Stimulated activated CD8-positive, alpha-beta memory T cell treated with anti-CD3 and anti-CD28 coated beads, Interleukin-4, amount 100 ng/mL, for 1 hour (primary cell): ENCODE measurements around the gene INO80C.
"Not testable (repeated sequence)": the region's sequence is repeated elsewhere in the genome, so short reads cannot be mapped to it uniquely, and the experiment has no call there.

Source experiments
- DNase-seq, 2 donors: peaks; one replicate each; pipeline ENCODE4 v3.0.0-alpha.2; 2020; ENCODE audit warnings: low read depth in 2 of 2, low spot score in 1 of 2

Gene INO80C

DNA sequence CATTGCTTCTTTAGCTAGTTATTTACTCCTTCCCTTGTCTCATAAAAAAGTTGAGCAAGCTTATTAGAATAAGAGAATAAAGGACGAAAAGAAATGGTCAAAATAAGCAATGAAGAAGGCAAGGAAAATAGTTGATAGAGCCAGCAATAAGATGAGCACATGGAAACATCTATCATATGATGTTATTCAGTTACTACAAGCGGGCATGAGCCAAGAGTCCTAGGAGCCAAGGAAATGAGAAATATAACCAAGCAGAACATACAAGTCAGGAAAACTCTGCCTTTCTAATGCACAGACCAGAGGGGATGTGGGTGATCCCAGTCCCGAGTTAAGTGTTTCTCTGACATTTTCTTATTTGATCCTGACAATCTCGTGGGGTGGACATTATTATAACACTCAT lies 33.9 kb downstream of the INO80C start:
- DNase-seq = no peak

GRCh38 chr18:35463050-35463449 lies 34.7 kb downstream of the INO80C start:
- no peak for DNase-seq

DNA sequence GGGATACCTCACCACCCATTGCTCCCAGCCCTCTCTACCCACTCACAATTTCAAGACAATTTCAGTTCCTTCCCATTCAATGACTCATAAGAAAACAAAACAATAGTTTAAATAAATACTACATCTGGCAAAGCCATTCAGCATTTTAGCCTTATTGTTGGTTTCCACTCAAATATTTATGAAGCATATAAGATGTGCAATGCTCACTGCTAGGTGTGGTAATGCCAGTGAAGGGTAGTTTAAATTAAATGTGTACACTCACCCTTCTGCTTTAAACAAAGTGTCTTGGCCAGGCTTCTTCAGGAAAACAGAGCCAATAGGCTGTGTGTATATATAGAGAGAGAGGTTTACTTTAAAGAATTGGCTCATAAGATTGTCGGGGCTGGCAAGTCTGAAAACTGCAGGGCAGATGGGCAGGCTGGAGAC lies 37.0 kb downstream of the INO80C start:
- DNase-seq = no peak

DNA sequence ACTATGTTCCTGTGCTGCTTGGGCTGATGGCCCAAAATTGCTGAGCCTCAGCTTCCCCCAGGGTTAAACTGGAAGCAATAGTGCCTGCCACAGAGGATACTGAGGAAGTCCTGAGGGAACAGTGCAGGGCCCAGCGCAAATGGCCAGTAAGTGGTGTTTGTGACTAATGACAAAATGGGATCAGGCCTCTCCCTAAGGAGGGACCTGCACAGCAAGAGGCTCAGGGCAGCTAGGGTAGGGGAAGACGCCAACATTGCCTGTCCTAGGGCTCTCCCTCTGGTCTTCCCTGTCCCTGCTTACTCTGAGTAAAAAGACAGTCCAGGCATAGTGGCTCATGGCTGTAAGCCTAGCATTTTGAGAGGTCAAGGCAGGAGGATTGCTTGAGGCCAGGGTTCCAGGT lies 37.8 kb downstream of the INO80C start:
- no peak for DNase-seq

DNA sequence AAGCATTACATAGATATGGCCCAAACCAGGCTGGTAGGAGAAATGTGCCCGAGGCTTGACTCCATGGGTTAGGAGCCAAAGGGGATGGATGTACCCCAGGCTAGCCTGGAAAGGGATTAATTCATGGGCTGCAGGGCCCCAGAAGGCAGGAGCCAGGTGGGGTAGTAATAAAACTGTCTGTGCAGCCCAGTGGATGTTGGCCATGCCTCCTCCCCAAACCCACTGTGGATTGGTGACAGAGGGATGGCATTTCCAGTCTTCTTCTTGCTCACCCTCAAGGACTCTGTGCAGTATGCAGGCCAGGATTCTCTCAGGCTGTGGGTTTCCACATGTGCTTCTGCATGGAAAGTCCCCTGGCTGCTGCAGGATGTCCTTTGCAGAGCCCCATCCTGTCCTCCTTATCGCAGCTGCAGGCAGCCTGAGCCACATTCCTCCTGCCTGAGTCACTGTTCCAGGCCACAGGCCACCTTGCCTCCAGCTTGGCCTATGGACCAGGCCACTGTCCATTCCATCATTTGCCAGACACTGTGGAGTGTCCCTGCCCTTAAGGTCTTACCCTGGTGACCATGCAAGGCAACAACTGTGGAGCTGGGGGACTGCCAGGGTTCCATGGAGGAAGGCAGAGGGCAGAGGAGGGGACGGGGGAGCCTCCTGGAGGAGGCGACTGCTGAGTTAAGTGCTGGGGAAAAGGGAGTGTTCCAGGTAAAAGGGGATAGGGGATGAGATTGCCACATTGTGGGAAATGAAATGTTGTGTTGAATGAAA lies 38.9 kb downstream of the INO80C start:
- DNase-seq = no peak

DNA sequence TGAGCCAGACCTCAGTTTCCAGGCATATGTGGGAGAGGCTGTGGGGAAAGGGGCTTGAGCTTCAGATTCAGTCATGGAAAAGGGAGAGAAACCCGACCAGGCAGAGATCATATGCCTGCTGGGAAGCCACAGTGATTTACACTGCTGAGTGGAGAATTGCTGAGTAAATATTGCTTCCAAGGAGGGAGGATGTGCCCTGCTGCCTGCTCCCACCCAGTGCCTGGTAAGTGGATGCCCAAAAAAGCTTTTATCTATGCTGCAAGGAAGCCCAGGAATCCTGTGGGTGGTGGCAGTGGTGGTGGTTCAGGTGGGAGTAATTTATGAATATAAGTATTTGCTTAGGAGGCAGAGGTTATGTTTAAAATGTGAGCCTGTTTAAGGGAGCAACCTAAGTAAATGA lies 39.5 kb downstream of the INO80C start:
- DNase-seq = no peak

DNA sequence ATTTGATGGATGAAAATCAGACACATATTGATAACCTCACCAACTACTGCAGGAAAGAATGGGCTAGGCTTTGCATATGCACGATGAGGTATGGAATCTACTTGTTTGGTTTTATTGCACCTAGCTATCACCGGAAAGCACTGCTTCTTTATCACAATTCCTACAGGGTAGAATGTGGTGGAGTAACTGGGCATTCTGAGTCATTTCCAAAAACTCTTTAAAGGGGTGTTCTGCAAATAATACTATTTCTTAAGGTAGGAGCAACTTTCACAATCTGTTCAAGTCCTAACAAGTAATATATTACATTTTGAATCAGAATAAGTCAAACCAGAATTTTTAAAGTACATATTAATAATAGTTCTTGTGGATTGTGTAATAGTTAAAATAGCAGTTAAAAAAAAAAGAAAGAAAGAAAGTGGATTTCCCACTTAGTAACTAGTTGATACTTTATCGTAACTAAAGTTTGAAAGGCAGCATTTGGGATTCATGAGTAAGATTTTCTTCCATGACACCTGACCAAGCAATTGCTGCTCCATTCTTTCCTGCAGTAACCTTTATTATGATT lies 40.5 kb downstream of the INO80C start:
- DNase-seq = no peak

DNA sequence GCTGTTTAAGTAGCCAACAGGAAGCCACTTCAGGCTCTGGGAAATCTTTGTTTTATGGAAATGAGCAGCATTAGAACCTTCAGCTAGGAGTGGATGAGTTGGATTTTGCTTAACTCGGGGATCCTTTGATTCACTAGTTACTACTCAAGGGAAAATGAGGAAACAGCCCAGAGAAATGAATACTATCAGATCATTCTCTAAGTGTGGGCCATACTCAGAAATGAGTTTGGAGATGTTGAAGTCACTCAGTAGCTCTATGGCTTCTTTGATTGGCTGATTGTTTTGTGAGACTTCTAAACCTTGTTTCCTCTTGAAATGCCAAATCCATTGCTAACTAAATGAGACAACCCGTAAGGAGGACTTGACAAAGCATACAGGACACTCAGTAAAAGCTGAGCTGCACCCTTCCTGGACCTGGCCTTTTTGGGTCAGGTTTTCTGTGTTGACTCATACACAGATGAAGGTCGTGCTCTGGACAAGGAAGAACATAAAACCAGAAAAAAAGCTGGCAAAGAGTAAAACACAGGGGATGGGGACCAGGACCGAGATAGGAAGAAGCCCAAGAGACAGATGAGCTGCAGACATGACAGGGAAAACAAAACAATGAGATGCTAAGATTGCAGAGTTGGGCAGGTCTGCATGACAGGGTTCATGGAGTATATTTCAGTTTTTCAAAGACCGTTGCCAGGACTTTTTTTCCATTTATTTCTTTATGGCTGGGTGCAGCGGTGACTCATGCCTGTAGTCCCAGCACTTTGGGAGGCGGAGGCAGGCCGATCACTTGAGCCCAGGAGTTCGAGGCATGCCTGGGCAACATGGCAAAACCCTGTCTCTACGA lies 41.6 kb downstream of the INO80C start:
- DNase-seq = no peak

GRCh38 chr18:35454803-35455202 lies 43.0 kb downstream of the INO80C start:
- DNase-seq = no peak

DNA sequence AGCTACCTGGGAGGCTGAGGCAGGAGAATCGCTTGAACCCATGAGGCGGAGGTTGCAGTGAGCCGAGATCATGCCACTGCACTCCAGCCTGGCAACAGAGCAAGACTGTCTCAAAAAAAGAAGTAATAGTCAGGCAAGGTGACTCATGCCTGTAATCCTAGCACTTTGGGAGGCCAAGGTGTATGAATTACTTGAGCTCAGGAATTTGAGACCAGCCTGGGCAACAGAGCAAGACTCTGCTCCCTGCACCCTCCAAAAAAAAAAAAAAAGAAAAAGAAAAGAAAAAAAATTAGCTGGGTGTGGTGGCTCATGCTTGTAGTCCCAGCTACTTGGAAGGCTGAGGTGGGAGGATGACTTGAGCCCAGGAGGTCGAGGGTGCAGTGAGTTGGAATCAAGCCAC lies 44.7 kb downstream of the INO80C start:
- not testable (repeated sequence) for DNase-seq

DNA sequence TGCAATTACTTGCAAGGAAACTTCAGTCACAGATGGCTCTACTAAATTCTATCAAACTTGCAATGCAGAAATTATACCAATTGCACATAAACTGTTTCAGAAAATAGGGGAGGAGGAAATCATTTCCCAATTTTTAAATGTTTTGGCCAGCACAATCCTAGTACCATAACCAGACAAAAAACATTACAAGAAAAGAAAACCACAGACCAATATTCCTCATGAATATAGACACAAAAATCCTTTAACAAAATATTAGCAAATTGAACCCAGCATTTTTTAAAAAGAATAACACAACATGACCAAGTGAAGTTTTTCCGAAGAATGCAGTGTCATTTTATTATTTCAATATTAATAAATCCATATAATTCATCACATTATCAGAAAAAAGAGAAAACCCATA lies 45.8 kb downstream of the INO80C start:
- DNase-seq = no peak

- DNase-seq = no peak
Observed at GRCh38 chr18:35451032-35451431, 46.7 kb downstream of the INO80C start.

DNA sequence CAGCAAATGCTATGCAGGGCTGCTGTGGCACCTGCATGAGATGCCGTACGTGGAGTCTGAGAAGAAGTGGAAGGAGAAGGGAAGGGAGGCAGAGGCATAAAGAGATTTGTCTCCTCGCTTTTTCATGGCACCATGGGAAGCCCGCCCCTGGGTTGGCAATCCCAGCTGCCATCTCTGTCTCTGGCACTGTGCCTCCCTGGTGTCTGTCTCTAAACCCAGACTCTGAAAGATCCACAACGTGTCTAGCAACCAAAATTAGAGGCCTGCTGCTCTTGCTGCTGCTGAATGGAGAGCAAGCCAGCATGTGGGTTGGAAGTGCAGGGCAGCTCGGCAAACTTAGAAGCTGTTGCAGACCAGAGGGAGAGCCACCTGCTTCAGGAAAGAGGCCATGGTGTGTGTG lies 53.1 kb downstream of the INO80C start:
- no peak for DNase-seq

- no peak for DNase-seq
Observed at GRCh38 chr18:35443847-35444246, 53.9 kb downstream of the INO80C start.

- no peak for DNase-seq
Observed at GRCh38 chr18:35443434-35443833, 54.3 kb downstream of the INO80C start.

GRCh38 chr18:35442701-35443100 lies 55.1 kb downstream of the INO80C start:
- DNase-seq = no peak

DNA sequence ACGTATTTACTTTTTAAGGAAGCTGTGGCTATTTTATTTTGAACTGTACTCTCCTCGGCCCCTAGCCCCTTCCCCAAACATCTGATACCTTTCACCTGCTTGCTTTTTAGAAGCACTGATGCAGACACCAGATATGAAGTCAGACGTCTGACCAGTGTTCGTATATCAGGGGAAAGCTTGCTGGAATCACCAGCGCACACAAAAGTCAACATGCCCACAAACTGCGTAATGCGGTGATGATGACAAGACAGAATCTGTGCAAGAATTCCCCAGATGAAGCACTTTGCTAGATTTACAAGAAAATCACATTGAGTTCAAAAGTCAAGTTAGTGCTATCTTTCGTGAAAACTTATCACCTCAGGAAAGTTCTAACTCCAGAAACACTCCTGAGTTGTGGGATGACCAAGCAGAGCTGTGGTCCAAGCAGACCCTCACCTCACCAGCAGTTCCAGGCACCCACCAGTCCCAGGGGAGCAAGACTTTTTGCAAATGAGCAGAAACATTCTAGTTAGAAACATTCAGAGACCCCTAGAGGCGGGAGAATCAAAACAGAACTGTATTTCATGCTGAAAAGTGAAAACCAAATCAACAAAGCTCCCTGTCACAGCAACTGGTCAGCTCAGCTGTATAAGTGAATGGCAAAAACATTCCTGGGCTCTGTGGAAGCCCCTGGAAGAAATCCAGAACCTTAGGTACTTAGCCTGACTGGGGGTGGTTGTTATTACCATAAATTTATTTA lies 55.7 kb downstream of the INO80C start:
- DNase-seq = no peak

DNA sequence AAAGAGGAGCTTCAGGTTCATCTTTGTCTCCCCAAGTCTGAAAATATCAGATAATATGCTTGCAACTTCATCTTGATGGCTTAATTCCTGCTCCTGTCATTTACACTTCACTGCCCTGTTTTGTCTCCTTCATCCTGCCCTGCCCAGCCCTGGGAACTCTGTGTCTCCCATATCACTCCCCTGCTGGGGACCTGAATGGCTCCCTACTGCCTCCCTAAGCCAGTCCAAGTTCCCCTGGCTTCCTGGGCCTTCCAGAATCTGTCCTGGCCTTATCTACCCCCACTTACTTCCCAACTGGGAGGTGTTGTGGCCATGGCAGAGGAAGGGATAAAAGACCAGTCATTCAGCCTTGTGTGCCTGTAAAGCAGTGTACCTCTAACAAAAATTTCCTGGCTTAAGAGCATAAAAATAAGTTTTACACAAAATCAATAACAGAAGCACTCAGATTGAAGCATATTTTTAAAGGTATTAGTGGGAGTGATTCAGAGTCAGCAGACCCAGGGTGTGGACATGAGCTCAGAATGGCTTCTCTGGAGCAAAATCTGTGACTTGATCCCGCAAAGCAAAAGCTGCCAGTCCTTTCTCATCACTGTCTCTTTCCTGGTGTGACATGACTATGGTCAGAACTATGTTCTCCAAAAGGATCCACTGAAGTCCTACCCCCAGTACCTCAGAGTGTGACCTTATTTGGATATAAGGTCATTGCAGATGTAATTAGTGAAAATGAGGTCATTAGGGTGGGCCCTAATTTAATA lies 59.1 kb downstream of the INO80C start:
- DNase-seq = no peak

- no peak for DNase-seq
Observed at GRCh38 chr18:35437836-35438235, 59.9 kb downstream of the INO80C start.

DNA sequence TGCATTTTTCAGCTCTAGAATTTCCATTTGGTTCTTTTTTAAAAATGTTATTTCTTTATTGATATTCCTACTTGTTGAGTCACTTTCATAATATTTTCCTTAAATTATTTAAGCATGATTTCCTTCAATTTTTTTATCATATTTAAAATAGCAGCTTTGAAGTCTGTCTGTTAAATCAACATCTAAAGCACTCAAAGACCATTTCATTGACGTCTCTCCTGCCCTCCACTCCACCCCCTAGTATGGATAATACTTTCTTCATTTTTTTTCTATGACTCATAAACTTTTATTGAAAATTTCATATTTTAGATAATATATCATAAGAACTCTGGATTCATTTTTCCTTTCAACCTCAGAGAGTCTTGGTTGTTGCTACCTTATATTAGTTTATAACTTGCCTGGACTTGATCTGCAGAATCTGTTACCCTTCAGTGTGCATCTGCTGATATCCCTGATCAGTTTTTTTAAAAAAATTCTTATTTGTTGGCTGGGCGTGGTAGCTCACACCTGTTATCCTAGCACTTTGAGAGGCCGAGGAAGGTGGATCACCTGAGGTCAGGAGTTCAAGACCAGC lies 61.6 kb downstream of the INO80C start:
- DNase-seq = no peak
